ENCODE results near the gene OAF.

Gene OAF

DNA sequence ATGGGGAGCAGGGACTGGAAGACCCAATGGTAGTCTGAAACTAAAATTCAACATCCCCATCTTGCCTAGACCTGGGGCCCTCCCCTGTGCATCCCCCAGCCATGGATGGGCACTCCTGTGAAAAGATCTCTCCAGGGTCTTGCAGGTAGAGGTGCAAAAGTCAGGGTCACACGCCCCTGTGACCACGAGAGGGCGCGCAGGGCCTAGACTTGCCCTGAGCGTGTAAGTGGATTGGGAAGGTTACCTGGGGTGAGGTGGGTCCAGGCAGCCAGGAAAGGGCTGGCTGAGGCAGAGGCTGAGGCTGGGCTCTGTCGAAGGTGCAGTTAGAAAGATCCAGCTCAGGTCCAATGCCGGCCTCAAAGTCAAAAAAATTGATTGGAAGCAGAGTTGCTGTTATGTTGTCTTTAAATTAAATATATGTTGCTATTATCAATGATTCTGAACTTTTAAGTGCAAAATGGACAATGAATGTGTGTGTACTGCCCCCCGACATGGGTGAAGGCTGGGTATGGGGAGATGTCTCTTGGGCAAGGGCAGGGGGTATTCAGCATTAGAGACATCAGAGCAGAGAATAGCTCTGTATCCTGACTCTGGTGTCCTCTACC is 24.3 kb downstream of the OAF start:
- H3K27ac ChIP-seq (ENCODE audit: low read depth, low read length), result no peak overlapping the region
- H3K27me3 ChIP-seq (ENCODE audit: control insufficient read depth, insufficient read depth, low read length), result peaks cover 7% of the 10 kb centered on the region
- H3K9ac ChIP-seq (ENCODE audit: low read length), result no peak overlapping the region
- no peaks in the 10 kb centered on the region for H3K4me1 ChIP-seq (ENCODE audit: control insufficient read depth, insufficient read depth, low read length)
- no peak overlapping the region for H3K4me3 ChIP-seq (ENCODE audit: low read length)
- H3K36me3 ChIP-seq (ENCODE audit: control insufficient read depth, insufficient read depth, low read length), result no peaks in the 10 kb centered on the region

DNA sequence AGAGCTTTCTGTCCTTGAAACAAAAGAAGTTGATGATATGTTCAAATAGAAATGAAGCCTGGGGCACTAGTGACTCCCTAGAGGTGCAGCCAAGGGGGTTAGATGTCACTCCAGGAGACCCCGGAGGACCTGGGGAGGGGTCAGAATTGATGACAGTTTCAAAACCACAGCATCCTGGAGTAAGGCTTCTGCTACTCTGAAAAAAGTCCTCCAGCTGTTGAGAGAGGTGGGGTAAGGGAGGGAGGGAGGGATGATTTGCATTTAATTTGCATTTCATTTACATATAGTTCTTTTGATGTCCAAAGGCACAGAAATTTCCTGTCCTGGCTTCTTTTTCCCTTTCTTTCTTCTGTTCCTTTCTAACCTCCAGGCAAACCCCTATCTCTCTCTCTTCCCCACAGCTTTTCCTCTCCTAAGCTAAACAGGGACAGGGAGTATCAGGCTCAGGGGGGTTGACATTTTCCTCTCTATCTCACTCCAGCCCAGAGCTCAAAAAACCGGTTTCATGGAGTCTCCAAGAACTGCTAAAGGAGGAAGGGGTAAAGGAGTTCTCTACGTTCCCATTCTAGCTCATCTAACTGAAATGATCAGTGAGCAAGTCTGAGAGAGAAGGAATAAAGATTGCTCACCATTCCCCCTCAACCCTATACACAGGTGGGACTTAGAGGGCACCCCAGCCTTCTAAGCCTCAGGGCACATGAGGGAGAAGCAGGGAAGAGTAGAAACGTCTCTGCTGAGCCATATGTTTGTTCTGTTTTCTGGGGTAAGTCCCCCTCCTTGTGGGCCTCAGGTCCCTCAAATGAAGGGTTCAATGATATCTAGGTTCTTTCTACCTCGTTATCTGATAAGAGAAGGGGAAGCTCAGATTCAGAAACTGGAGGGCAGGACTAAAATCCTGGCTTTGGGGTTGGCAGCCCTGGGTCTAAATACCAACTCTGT is 25.6 kb downstream of the OAF start:
- Histone ChIP-seq H3K4me3 (ENCODE audit: low read length) (no peak overlapping the region), H3K27ac (ENCODE audit: low read depth, low read length) (no peak overlapping the region), H3K27me3 (ENCODE audit: control insufficient read depth, insufficient read depth, low read length) (peaks cover 14% of the 10 kb centered on the region), H3K36me3 (ENCODE audit: control insufficient read depth, insufficient read depth, low read length) (no peaks in the 10 kb centered on the region), H3K4me1 (ENCODE audit: control insufficient read depth, insufficient read depth, low read length) (no peaks in the 10 kb centered on the region), H3K9ac (ENCODE audit: low read length) (no peak overlapping the region)

DNA sequence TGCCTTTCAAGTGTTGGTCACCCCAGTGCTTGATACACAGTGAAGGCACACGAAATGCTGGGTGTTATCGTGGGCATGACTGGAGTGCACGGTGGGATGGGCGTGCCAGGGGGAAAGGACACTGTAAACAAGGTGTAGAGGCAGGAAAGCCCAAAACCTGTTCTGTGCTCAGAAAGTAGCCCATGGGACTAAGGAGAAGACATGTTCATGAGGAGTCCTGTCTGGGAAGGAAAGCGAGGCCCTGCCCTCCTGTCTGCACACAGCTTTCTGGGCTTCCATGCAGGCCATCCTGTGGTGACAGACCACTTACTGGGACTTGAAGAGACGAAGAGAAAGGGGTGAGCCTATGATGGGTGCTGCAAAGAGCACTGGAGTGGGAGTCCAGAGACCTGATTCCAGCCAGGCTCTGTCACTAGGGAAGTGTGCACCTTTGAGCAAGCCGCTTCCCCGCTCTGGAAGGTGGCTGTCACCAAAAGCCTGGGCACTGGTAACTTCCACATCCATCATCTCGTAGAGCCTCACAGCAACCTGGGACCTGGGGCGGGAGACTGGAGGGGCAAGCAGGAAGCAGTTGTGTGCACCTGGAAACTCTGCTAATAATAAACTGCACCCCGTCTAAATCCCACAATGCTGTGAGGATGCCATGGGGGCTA is 28.3 kb downstream of the OAF start:
- Histone ChIP-seq H3K27ac (ENCODE audit: low read depth, low read length) (no peak overlapping the region), H3K9ac (ENCODE audit: low read length) (no peak overlapping the region), H3K4me3 (ENCODE audit: low read length) (no peak overlapping the region), H3K36me3 (ENCODE audit: control insufficient read depth, insufficient read depth, low read length) (no peaks in the 10 kb centered on the region), H3K4me1 (ENCODE audit: control insufficient read depth, insufficient read depth, low read length) (no peaks in the 10 kb centered on the region), H3K27me3 (ENCODE audit: control insufficient read depth, insufficient read depth, low read length) (peaks cover 14% of the 10 kb centered on the region)

DNA sequence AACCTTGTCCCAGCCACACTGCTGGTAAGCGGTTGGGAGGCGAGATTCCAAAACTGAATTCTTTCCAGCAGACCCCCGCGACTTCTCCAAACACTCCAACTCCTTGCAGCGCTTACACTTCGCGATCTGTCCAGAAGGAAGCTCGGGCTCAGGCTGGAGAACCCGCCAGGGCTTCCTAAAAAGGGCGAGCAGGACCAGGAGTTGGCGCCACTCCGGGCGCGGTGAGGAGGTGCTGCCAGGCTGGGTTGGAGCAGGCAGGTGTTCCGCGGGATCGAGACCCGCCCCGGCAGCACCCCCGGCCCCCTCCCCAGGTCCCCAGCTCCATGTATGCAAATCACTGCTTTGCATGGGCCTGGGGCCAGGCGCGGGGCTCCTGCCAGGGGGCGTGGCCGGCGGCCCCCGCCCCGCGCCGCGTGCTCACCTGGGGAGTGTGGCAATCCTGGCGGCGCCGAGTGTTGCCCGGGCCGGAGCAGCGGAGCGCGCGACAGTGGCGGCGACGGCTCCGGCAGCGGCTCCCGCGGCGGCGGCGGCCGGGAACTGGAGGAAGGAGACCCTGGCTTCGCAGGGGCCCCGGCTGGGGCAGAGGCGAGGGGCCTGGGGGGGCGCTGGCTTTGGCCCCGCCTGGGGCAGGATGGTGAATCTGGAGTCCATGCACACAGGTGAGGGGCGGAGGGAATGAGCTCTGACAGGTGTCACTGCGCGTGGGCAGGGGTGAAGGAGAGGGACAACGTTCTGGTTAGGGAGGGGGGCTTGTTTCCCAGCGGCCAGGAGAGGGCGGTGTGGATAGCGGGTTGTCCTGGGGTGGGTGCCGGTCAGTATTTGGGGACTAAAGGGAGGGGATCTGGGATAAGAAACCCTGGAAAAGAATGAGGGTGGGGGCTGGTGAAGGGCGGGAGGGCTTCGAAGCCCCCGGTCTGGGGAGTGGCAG is 29.1 kb downstream of the OAF start, which contains the start of gene POU2F3:
POU2F3 (plus strand) TSS at position 428 of the 928 bp plus-strand sequence; CDS start at position 632, 204 bp downstream.
- Histone ChIP-seq H3K4me1 (ENCODE audit: control insufficient read depth, insufficient read depth, low read length) (no peaks in the 10 kb centered on the region), H3K27me3 (ENCODE audit: control insufficient read depth, insufficient read depth, low read length) (peaks cover 14% of the 10 kb centered on the region), H3K36me3 (ENCODE audit: control insufficient read depth, insufficient read depth, low read length) (no peaks in the 10 kb centered on the region), H3K27ac (ENCODE audit: low read depth, low read length) (no peak within 1 kb of the TSS), H3K4me3 (ENCODE audit: low read length) (no peak within 1 kb of the TSS), H3K9ac (ENCODE audit: low read length) (no peak within 1 kb of the TSS)

DNA sequence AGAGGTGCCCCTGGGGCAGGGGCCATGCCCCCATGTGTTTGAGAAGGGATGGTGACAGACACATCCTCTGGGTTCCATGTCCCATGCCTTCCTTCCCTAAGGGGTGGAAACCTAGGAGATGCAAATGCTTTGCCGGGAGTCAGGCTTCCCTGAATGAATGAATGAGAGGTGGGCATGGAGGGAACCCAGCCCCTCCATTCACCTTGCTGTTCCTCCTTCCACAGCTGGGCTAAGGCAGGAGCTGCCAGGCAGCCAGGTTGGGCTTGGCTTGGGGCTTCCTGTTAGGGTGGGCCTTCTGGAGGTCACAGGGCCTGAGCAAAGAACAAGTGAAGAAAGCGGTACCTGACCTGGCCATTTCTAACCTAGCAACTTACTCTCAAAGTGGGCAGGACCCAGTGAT is 30.0 kb downstream of the OAF start:
- Histone ChIP-seq H3K27me3 (ENCODE audit: control insufficient read depth, insufficient read depth, low read length) (peaks cover 14% of the 10 kb centered on the region), H3K9ac (ENCODE audit: low read length) (no peak overlapping the region), H3K4me3 (ENCODE audit: low read length) (no peak overlapping the region), H3K36me3 (ENCODE audit: control insufficient read depth, insufficient read depth, low read length) (no peaks in the 10 kb centered on the region), H3K4me1 (ENCODE audit: control insufficient read depth, insufficient read depth, low read length) (no peaks in the 10 kb centered on the region), H3K27ac (ENCODE audit: low read depth, low read length) (no peak overlapping the region)

DNA sequence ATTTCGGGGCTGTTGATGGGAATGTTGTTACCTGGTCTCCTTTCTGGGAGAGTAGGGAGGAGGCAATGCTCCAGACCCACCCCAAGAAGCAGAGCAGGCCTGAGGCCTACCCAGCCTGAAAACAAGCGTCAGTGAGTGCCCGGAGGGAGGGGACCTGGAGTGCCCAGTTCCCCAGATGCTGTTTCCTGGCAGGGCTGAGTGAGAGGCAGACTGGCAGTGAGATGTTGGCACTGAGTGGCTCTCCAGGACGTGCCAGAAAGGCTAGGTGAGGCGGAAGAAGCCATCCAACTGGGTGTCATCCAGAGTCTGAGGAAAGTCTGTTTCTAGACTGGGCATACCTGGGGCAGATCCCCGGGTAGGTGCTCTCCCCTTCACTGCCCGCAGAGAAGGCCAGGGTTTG is 30.4 kb downstream of the OAF start:
- Histone ChIP-seq H3K4me3 (ENCODE audit: low read length) (no peak overlapping the region), H3K4me1 (ENCODE audit: control insufficient read depth, insufficient read depth, low read length) (no peaks in the 10 kb centered on the region), H3K27ac (ENCODE audit: low read depth, low read length) (no peak overlapping the region), H3K36me3 (ENCODE audit: control insufficient read depth, insufficient read depth, low read length) (no peaks in the 10 kb centered on the region), H3K27me3 (ENCODE audit: control insufficient read depth, insufficient read depth, low read length) (peaks cover 14% of the 10 kb centered on the region), H3K9ac (ENCODE audit: low read length) (no peak overlapping the region)

DNA sequence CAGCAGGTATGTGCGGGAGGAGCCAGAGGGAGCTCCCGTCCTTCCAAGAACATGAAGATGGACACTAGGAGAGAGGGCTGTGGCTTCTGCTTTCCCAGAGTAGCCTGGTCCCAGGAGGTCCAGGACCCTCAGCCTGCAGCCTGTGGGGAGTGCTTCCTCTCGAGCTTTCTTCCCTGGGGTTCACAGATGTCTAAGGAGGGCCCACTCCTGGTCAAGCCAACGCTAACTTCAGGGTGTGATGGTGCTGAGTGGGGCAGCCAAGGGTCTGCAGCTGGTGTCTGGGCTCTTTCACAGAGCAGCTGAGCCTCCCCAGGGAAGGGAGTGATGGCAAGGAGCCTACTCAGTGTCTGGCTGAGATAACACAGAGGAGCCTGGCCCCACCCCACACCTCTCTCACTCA is 32.4 kb downstream of the OAF start:
- no peak overlapping the region for H3K4me3 ChIP-seq (ENCODE audit: low read length)
- H3K27me3 ChIP-seq (ENCODE audit: control insufficient read depth, insufficient read depth, low read length), result peaks cover 12% of the 10 kb centered on the region
- H3K36me3 ChIP-seq (ENCODE audit: control insufficient read depth, insufficient read depth, low read length), result no peaks in the 10 kb centered on the region
- H3K4me1 ChIP-seq (ENCODE audit: control insufficient read depth, insufficient read depth, low read length), result no peaks in the 10 kb centered on the region
- no peak overlapping the region for H3K9ac ChIP-seq (ENCODE audit: low read length)
- H3K27ac ChIP-seq (ENCODE audit: low read depth, low read length), result no peak overlapping the region

DNA sequence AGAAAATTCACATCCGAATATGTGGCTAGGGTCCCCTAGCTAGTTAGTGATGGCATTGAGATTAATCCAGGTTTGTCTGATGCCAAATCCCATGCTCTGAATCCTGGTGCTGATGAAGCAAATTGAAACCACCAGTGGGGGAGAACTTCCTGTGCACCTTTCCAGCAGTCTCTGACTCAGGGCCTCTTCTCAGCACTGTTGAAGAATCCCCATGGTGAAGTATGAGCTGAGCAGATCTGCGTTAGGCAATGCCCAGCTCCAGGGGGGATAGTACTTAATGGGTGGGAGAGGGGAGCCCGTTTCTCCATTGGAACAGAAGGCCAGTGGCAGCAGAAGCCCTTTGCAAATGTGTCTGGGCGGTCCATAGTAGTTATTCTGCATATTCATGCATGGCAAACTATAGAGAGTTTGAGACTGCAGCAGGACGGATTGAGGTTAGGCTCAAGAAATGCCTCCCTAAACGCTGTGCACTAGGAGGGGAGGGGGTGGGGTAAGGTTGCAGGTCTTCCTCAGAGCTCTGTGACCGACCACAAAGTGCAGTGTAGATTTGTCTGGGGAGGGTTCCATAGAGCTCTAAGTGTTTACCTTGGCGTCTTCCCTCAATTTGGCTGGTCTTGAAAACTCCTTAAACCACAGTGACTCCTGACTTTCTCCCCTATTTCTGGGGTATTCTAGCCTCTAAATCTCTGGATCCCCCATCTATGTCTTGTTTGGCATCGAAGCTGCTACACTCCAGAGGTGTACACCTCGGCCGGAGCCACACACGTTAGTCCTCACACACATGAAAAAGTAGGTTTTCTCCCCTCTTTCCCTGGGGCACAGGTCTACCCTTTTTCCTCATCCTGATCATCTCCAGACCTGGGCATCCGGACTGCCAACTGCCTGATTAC is 33.9 kb downstream of the OAF start:
- Histone ChIP-seq H3K27me3 (ENCODE audit: control insufficient read depth, insufficient read depth, low read length) (peaks cover 8% of the 10 kb centered on the region), H3K4me3 (ENCODE audit: low read length) (no peak overlapping the region), H3K4me1 (ENCODE audit: control insufficient read depth, insufficient read depth, low read length) (no peaks in the 10 kb centered on the region), H3K27ac (ENCODE audit: low read depth, low read length) (no peak overlapping the region), H3K36me3 (ENCODE audit: control insufficient read depth, insufficient read depth, low read length) (no peaks in the 10 kb centered on the region), H3K9ac (ENCODE audit: low read length) (no peak overlapping the region)

DNA sequence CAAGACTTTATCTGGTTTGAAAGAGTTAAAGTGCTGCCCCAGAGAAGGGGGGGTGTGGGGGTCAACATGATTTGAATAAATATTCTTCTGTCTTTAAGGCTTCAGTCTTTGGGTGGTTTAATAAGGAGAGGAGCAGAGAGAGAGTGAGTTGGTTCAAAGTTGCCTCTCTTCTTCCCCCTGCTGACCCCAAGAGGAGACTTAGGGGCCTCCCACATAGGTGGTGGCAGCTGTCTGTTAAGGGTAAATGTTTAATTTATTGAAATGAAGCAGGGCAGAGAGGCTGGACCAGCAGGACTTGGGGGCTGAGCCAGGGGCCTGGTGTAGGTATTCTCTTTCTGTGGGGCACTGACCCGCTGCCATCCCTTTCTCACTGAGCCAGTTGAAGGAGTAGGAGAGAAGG is 34.6 kb downstream of the OAF start:
- peaks cover 3% of the 10 kb centered on the region for H3K27me3 ChIP-seq (ENCODE audit: control insufficient read depth, insufficient read depth, low read length)
- no peaks in the 10 kb centered on the region for H3K4me1 ChIP-seq (ENCODE audit: control insufficient read depth, insufficient read depth, low read length)
- H3K9ac ChIP-seq (ENCODE audit: low read length), result no peak overlapping the region
- no peak overlapping the region for H3K4me3 ChIP-seq (ENCODE audit: low read length)
- no peak overlapping the region for H3K27ac ChIP-seq (ENCODE audit: low read depth, low read length)
- H3K36me3 ChIP-seq (ENCODE audit: control insufficient read depth, insufficient read depth, low read length), result no peaks in the 10 kb centered on the region

DNA sequence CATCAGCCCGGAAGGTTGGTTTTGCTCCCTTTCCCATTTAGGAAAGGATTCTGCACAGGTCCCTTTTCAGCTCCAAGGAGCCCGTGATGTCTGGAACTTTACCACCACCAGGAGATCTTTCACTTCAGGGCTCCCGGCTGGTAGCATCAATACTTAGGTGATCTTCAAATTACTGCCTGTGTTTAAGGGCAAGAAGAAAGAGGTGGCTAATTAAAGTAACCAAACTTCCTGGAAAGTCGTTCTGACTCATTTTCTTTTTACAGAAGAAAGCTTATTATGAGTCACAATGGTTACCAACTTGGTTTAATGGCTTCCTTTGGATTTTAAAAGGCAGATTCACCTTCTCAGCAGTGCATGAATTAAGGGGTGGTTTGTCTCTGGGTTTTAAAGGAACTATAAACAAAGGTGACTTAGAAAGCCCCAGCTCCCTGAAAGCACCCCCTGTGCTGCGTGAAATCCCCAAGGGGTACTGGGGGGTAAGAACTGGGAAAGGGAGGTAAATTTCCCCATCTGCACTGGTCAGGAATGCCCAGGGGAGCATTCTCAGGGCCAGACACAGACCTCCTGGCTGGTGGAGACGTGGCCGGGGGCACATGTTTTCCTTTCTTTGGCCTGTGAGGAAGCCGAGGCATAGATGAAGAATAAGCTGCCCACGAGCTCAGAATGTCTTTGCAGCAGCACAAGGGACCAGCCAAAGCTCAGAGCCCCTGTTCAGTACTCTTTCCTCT is 37.9 kb downstream of the OAF start:
- no peaks in the 10 kb centered on the region for H3K4me1 ChIP-seq (ENCODE audit: control insufficient read depth, insufficient read depth, low read length)
- H3K27me3 ChIP-seq (ENCODE audit: control insufficient read depth, insufficient read depth, low read length), result no peaks in the 10 kb centered on the region
- no peaks in the 10 kb centered on the region for H3K36me3 ChIP-seq (ENCODE audit: control insufficient read depth, insufficient read depth, low read length)
- no peak overlapping the region for H3K4me3 ChIP-seq (ENCODE audit: low read length)
- no peak overlapping the region for H3K27ac ChIP-seq (ENCODE audit: low read depth, low read length)
- no peak overlapping the region for H3K9ac ChIP-seq (ENCODE audit: low read length)

Measured in rectal smooth muscle tissue (tissue), 1 donor.